HepG2 (cell line): Measurements from ENCODE around the gene FBXO24. TPM values are rescaled to one million over a fixed set of nuclear protein-coding genes. Genes with fewer than 3 reads are reported as not detected.
A peak's percentile ranks its signal among the peaks of the same experiment; 100 is the strongest.

Experiments
- DBP ChIP-seq: sonication (generic); formaldehyde crosslinking; IDR thresholded peaks from 2 replicates; pipeline ENCODE4 v1.4.0; 2020; ENCODE audit warnings: missing genetic modification reagents; ENCODE audit errors: not compliant biosample characterization
- DMTF1 ChIP-seq: sonication (generic); formaldehyde crosslinking; IDR thresholded peaks from 2 replicates; pipeline ENCODE4 v1.4.0; 2020; ENCODE audit warnings: mild to moderate bottlenecking, missing genetic modification reagents
- MAZ ChIP-seq, 2 experiments: sonication (generic) in 1 of 2; formaldehyde crosslinking in 1 of 2; IDR thresholded peaks; 2 replicates each; pipeline versions ENCODE4 v1.5.0 to v1.6.1; 2012 to 2020; ENCODE audit warnings: low read depth in 2 of 2, mild to moderate bottlenecking in 2 of 2, borderline replicate concordance in 1 of 2, improper control_type of control experiment in 1 of 2, low read length in 1 of 2, missing genetic modification reagents in 1 of 2, moderate library complexity in 1 of 2
- NRL ChIP-seq: sonication (generic); formaldehyde crosslinking; IDR thresholded peaks from 2 replicates; pipeline ENCODE4 v1.5.0; 2020; ENCODE audit warnings: missing genetic modification reagents, mild to moderate bottlenecking, moderate library complexity, borderline replicate concordance
- REPIN1 ChIP-seq: sonication (generic); formaldehyde crosslinking; IDR thresholded peaks from 2 replicates; pipeline ENCODE4 v1.8.0; 2022; ENCODE audit warnings: missing genetic modification reagents, low read depth, mild to moderate bottlenecking, borderline replicate concordance
- TGIF2 ChIP-seq: IDR thresholded peaks from 2 replicates; pipeline ENCODE4 v1.6.1; 2016; ENCODE audit warnings: control low read depth, missing compliant biosample characterization
- TMF1 ChIP-seq: sonication (generic); formaldehyde crosslinking; IDR thresholded peaks from 2 replicates; pipeline ENCODE4 v1.8.1; 2022; ENCODE audit warnings: low read depth, missing genetic modification reagents
- ZNF234 ChIP-seq: sonication (generic); formaldehyde crosslinking; conservative IDR thresholded peaks from 2 replicates; pipeline ENCODE4 v1.5.1; 2020; ENCODE audit warnings: mild to moderate bottlenecking, missing genetic modification reagents
- ZNF276 ChIP-seq: sonication (generic); formaldehyde crosslinking; IDR thresholded peaks from 2 replicates; pipeline ENCODE4 v1.4.0; 2020; ENCODE audit warnings: mild to moderate bottlenecking, low read depth, missing genetic modification reagents
- ZNF33B ChIP-seq: sonication (generic); formaldehyde crosslinking; IDR thresholded peaks from 2 replicates; pipeline ENCODE4 v1.5.1; 2020; ENCODE audit warnings: mild to moderate bottlenecking, missing genetic modification reagents
- ZNF547 ChIP-seq: sonication (generic); formaldehyde crosslinking; IDR thresholded peaks from 2 replicates; pipeline ENCODE4 v1.5.1; 2020; ENCODE audit warnings: mild to moderate bottlenecking, missing genetic modification reagents
- ZNF556 ChIP-seq: sonication (generic); formaldehyde crosslinking; IDR thresholded peaks from 2 replicates; pipeline ENCODE4 v1.4.0; 2020; ENCODE audit warnings: mild to moderate bottlenecking, missing genetic modification reagents, borderline replicate concordance
- ZNF558 ChIP-seq: sonication (generic); formaldehyde crosslinking; IDR thresholded peaks from 2 replicates; pipeline ENCODE4 v1.9.0; 2022; ENCODE audit warnings: mild to moderate bottlenecking, missing genetic modification reagents, borderline replicate concordance
- ZSCAN30 ChIP-seq: sonication (generic); formaldehyde crosslinking; IDR thresholded peaks from 2 replicates; pipeline ENCODE4 v1.5.0; 2020; ENCODE audit warnings: mild to moderate bottlenecking, missing genetic modification reagents
- polyA plus RNA-seq, 8 experiments: library from polyadenylated mRNA; depleted of rRNA in 3 of 8; stranded (reverse) in 7 of 8; unstranded in 1 of 8; fragments of >200 nt; fragmentation: Illumina TruSeq in 4 of 8; extraction: Trizol in 4 of 8; gene quantifications; 2 replicates each; pipeline versions ENCODE4 v1.2.1 to v1.2.3, GENCODE V29; 2011 to 2016; ENCODE audit warnings: low read depth in 4 of 8, missing spikeins in 1 of 8, mixed read lengths in 1 of 8; ENCODE audit not compliant: insufficient read depth in 1 of 8
- total RNA-seq, 5 experiments: library from RNA; depleted of rRNA; stranded (reverse); fragments of >200 nt; fragmentation: Illumina TruSeq; extraction: Trizol; gene quantifications; 2 replicates each; pipeline ENCODE4 v1.2.3, GENCODE V29; 2016; ENCODE audit warnings: low read depth in 1 of 5
- TF ChIP-seq, protein P1 (sequence below): sonication (generic); formaldehyde crosslinking; IDR thresholded peaks from 2 replicates; pipeline ENCODE4 v1.8.0; 2022; ENCODE audit warnings: low read depth, missing genetic modification reagents
- TF ChIP-seq, protein P2 (sequence below): sonication (generic); formaldehyde crosslinking; IDR thresholded peaks from 2 replicates; pipeline ENCODE4 v1.4.0; 2020; ENCODE audit warnings: missing genetic modification reagents, borderline replicate concordance

The FBXO24 gene
- total and polyA plus RNA-seq, 2 of the 13 experiments (the other 11 are each of a cell fraction or from before 2014, with no cell fraction given), result 0.20 to 0.55 TPM

- TF ChIP-seq MAZ (IDR thresholded peaks at IDR 0.05; ENCODE audit: borderline replicate concordance, low read depth, low read length) (no peak), MAZ (CRISPR knock-in tag; IDR thresholded peaks at IDR 0.05; ENCODE audit: low read depth) (peak; percentile 71; the same call in 1 of the 2 replicates), ZNF33B (CRISPR knock-in tag) (peak; percentile 21; the same call in 1 of the 2 replicates), TMF1 (CRISPR knock-in tag) (peak; percentile 92), ZNF547 (CRISPR knock-in tag) (no peak), ZNF234 (no peak), ZSCAN30 (CRISPR knock-in tag) (no peak), ZNF558 (CRISPR knock-in tag) (peak; percentile 99), ZNF276 (peak; percentile 52), ZNF556 (peak; percentile 55; the same call in 1 of the 2 replicates), DMTF1 (CRISPR knock-in tag) (no peak), NRL (peak; percentile 72; the same call in 1 of the 2 replicates), DBP (CRISPR knock-in tag) (no peak), TGIF2 (peak; percentile 86), REPIN1 (CRISPR knock-in tag) (peak; percentile 84; the same call in 1 of the 2 replicates)
- TF ChIP-seq, protein P1, sequence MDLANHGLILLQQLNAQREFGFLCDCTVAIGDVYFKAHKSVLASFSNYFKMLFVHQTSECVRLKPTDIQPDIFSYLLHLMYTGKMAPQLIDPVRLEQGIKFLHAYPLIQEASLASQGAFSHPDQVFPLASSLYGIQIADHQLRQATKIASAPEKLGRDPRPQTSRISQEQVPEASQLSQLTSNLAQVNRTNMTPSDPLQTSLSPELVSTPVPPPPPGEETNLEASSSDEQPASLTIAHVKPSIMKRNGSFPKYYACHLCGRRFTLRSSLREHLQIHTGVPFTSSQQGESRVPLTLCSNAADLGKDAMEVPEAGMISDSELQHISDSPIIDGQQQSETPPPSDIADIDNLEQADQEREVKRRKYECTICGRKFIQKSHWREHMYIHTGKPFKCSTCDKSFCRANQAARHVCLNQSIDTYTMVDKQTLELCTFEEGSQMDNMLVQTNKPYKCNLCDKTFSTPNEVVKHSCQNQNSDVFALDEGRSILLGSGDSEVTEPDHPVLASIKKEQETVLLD (CRISPR knock-in tag), result no peak; the same call in none of the 2 replicates
- TF ChIP-seq, protein P2, sequence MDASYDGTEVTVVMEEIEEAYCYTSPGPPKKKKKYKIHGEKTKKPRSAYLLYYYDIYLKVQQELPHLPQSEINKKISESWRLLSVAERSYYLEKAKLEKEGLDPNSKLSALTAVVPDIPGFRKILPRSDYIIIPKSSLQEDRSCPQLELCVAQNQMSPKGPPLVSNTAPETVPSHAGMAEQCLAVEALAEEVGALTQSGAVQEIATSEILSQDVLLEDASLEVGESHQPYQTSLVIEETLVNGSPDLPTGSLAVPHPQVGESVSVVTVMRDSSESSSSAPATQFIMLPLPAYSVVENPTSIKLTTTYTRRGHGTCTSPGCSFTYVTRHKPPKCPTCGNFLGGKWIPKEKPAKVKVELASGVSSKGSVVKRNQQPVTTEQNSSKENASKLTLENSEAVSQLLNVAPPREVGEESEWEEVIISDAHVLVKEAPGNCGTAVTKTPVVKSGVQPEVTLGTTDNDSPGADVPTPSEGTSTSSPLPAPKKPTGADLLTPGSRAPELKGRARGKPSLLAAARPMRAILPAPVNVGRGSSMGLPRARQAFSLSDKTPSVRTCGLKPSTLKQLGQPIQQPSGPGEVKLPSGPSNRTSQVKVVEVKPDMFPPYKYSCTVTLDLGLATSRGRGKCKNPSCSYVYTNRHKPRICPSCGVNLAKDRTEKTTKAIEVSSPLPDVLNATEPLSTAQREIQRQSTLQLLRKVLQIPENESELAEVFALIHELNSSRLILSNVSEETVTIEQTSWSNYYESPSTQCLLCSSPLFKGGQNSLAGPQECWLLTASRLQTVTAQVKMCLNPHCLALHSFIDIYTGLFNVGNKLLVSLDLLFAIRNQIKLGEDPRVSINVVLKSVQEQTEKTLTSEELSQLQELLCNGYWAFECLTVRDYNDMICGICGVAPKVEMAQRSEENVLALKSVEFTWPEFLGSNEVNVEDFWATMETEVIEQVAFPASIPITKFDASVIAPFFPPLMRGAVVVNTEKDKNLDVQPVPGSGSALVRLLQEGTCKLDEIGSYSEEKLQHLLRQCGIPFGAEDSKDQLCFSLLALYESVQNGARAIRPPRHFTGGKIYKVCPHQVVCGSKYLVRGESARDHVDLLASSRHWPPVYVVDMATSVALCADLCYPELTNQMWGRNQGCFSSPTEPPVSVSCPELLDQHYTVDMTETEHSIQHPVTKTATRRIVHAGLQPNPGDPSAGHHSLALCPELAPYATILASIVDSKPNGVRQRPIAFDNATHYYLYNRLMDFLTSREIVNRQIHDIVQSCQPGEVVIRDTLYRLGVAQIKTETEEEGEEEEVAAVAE, result peak; percentile 63; the same call in 1 of the 2 replicates
These were observed 17.8 kb upstream of the FBXO24 start (continued) for GRCh38 chr7:100568176-100568895.
